Fibroblast of villous mesenchyme (primary cell): ENCODE results near the gene LTA. TPM values are rescaled to one million over a fixed set of nuclear protein-coding genes. Genes with fewer than 3 reads are reported as not detected.
A peak's percentile ranks its signal among the peaks of the same experiment; 100 is the strongest.

Experiments
- DNase-seq: peaks from one replicate; pipeline ENCODE4 v3.0.0-alpha.2; 2010; ENCODE audit warnings: low read depth
- H3K4me3 ChIP-seq: 2 replicates; pipeline ENCODE4 v1.5.1; 2011; ENCODE audit warnings: low read depth, mild to moderate bottlenecking, low read length
- CTCF ChIP-seq: IDR thresholded peaks from 2 replicates; pipeline ENCODE4 v1.5.1; 2012; ENCODE audit warnings: low read depth, mild to moderate bottlenecking, low read length; ENCODE audit not compliant: insufficient read depth
- total RNA-seq: library from RNA; depleted of rRNA; stranded (reverse); fragments of >200 nt; gene quantifications from 2 replicates; pipeline ENCODE4 v1.2.3, GENCODE V29; 2012

The LTA gene
- total RNA-seq, 1 donor: not detected

GRCh38 chr6:31580807-31581433 is 8.8 kb downstream of the LTA start:
- H3K4me3 ChIP-seq: peak overlapping the region; percentile 88
- peak; percentile 97 for TF ChIP-seq CTCF
- peak; percentile 81 for DNase-seq

- DNase-seq: no peak
- TF ChIP-seq CTCF: no peak
- peak overlapping the region; percentile 88 for H3K4me3 ChIP-seq
Measured at GRCh38 chr6:31581434-31582229, 9.5 kb downstream of the LTA start.

GRCh38 chr6:31582230-31582643 is 10.1 kb downstream of the LTA start, which contains the start of gene LTB:
LTB (minus strand) TSS chr6:31582424; CDS start chr6:31582417, 7 bp downstream.
- TF ChIP-seq CTCF: no peak
- peak within 1 kb of the TSS; percentile 88 for H3K4me3 ChIP-seq
- no peak for DNase-seq

GRCh38 chr6:31585491-31585890 is 13.4 kb downstream of the LTA start:
- peak; percentile 37 for TF ChIP-seq CTCF
- H3K4me3 ChIP-seq: no peak overlapping the region
- no peak for DNase-seq

- no peak within 1 kb of the TSS for H3K4me3 ChIP-seq
- TF ChIP-seq CTCF: no peak
- no peak for DNase-seq
Measured at GRCh38 chr6:31586008-31586407, 13.9 kb downstream of the LTA start, which contains the start of gene LST1. LST1 (plus strand) TSS chr6:31586277; CDS start chr6:31587300, 1,023 bp downstream.

- no peak overlapping the region for H3K4me3 ChIP-seq
- no peak for DNase-seq
- TF ChIP-seq CTCF: no peak
Measured at GRCh38 chr6:31586599-31587281, 14.7 kb downstream of the LTA start.
